Measurements from ENCODE around the gene C1R. TPM values are rescaled to one million over a fixed set of nuclear protein-coding genes. Genes with fewer than 3 reads are reported as not detected.
"Not testable (repeated sequence)": the region's sequence is repeated elsewhere in the genome, so short reads cannot be mapped to it uniquely, and the experiment has no call there.

C1R gene
- total and polyA plus RNA-seq, 5 donors = 201 to 447 (median 340) TPM

- Histone ChIP-seq H3K27me3 (ENCODE audit: control insufficient read depth, insufficient read depth) (no peaks in the 10 kb centered on the region), H3K4me3 (ENCODE audit: low read length) (no peak overlapping the region), H3K27ac (ENCODE audit: low read length) (no peak overlapping the region), H3K9me3 (ENCODE audit: control insufficient read depth, low read length) (no peaks in the 10 kb centered on the region), H3K4me1 (ENCODE audit: control insufficient read depth, insufficient read depth, low read length) (no peaks in the 10 kb centered on the region)
- DNase-seq (no peak), ATAC-seq (no peak)
- 92% methylated on average over 9 of the region's 9 CpGs for WGBS
- intact Hi-C loops (cut with DNase I) = no loop called here
These were observed 33.3 kb downstream of the C1R start for GRCh38 chr12:7058850-7059395.

- no peaks in the 10 kb centered on the region for H3K9me3 ChIP-seq (ENCODE audit: control insufficient read depth, low read length)
- H3K27ac ChIP-seq (ENCODE audit: low read length) = no peak overlapping the region
- DNase-seq (no peak), ATAC-seq (no peak)
- no peaks in the 10 kb centered on the region for H3K27me3 ChIP-seq (ENCODE audit: control insufficient read depth, insufficient read depth)
- 74% methylated on average over 3 of the region's 3 CpGs for WGBS
- H3K4me3 ChIP-seq (ENCODE audit: low read length) = no peak overlapping the region
- H3K4me1 ChIP-seq (ENCODE audit: control insufficient read depth, insufficient read depth, low read length) = no peaks in the 10 kb centered on the region
- intact Hi-C loops (cut with DNase I) = no loop called here
These were observed 33.9 kb downstream of the C1R start for GRCh38 chr12:7058163-7058845.

GRCh38 chr12:7055736-7056135 lies 36.5 kb downstream of the C1R start:
- H3K4me1 ChIP-seq (ENCODE audit: control insufficient read depth, insufficient read depth, low read length); H3K9me3 ChIP-seq (ENCODE audit: control insufficient read depth, low read length); intact Hi-C loops (cut with DNase I); H3K27ac ChIP-seq (ENCODE audit: low read length); H3K4me3 ChIP-seq (ENCODE audit: low read length); ATAC-seq; H3K27me3 ChIP-seq (ENCODE audit: control insufficient read depth, insufficient read depth); DNase-seq: not testable (repeated sequence)
- WGBS = 92% methylated on average over 2 of the region's 2 CpGs

GRCh38 chr12:7054925-7055324 lies 37.3 kb downstream of the C1R start:
- no peaks in the 10 kb centered on the region for H3K27me3 ChIP-seq (ENCODE audit: control insufficient read depth, insufficient read depth)
- no peak for DNase-seq
- no peak for ATAC-seq
- no peak overlapping the region for H3K4me3 ChIP-seq (ENCODE audit: low read length)
- intact Hi-C loops (cut with DNase I) = no loop called here
- 94% methylated on average over 4 of the region's 4 CpGs for WGBS
- H3K4me1 ChIP-seq (ENCODE audit: control insufficient read depth, insufficient read depth, low read length) = no peaks in the 10 kb centered on the region
- H3K9me3 ChIP-seq (ENCODE audit: control insufficient read depth, low read length) = no peaks in the 10 kb centered on the region
- no peak overlapping the region for H3K27ac ChIP-seq (ENCODE audit: low read length)

- H3K27ac ChIP-seq (ENCODE audit: low read length); H3K4me1 ChIP-seq (ENCODE audit: control insufficient read depth, insufficient read depth, low read length); ATAC-seq; intact Hi-C loops (cut with DNase I); DNase-seq; H3K9me3 ChIP-seq (ENCODE audit: control insufficient read depth, low read length); H3K27me3 ChIP-seq (ENCODE audit: control insufficient read depth, insufficient read depth); H3K4me3 ChIP-seq (ENCODE audit: low read length): not testable (repeated sequence)
- WGBS = 89% methylated on average over 3 of the region's 3 CpGs
These were observed 42.3 kb downstream of the C1R start for GRCh38 chr12:7049973-7050372.

- H3K27me3 ChIP-seq (ENCODE audit: control insufficient read depth, insufficient read depth); H3K4me1 ChIP-seq (ENCODE audit: control insufficient read depth, insufficient read depth, low read length); H3K4me3 ChIP-seq (ENCODE audit: low read length); H3K9me3 ChIP-seq (ENCODE audit: control insufficient read depth, low read length); ATAC-seq; H3K27ac ChIP-seq (ENCODE audit: low read length); intact Hi-C loops (cut with DNase I); DNase-seq: not testable (repeated sequence)
- WGBS = 85% methylated on average over 10 of the region's 10 CpGs
These were observed 42.7 kb downstream of the C1R start for GRCh38 chr12:7049445-7049951.

GRCh38 chr12:7047306-7047705 lies 44.9 kb downstream of the C1R start:
- intact Hi-C loops (cut with DNase I) = no loop called here
- WGBS = 53% methylated on average over 5 of the region's 5 CpGs
- DNase-seq = no peak
- Histone ChIP-seq H3K4me3 (ENCODE audit: low read length) (no peak overlapping the region), H3K27me3 (ENCODE audit: control insufficient read depth, insufficient read depth) (no peaks in the 10 kb centered on the region), H3K9me3 (ENCODE audit: control insufficient read depth, low read length) (no peaks in the 10 kb centered on the region), H3K27ac (ENCODE audit: low read length) (no peak overlapping the region), H3K4me1 (ENCODE audit: control insufficient read depth, insufficient read depth, low read length) (no peaks in the 10 kb centered on the region)
- peak in 1 of 2 donors; percentile 16 for ATAC-seq

GRCh38 chr12:7046383-7047105 lies 45.7 kb downstream of the C1R start:
- no peaks in the 10 kb centered on the region for H3K4me1 ChIP-seq (ENCODE audit: control insufficient read depth, insufficient read depth, low read length)
- no peaks in the 10 kb centered on the region for H3K9me3 ChIP-seq (ENCODE audit: control insufficient read depth, low read length)
- DNase-seq (no peak), ATAC-seq (peak in 1 of 2 donors; percentile 32)
- intact Hi-C loops (cut with DNase I) = no loop called here
- no peak overlapping the region for H3K27ac ChIP-seq (ENCODE audit: low read length)
- H3K27me3 ChIP-seq (ENCODE audit: control insufficient read depth, insufficient read depth) = no peaks in the 10 kb centered on the region
- 84% methylated on average over 5 of the region's 5 CpGs for WGBS
- H3K4me3 ChIP-seq (ENCODE audit: low read length) = no peak overlapping the region

- Histone ChIP-seq H3K4me3 (ENCODE audit: low read length) (no peak overlapping the region), H3K27ac (ENCODE audit: low read length) (no peak overlapping the region), H3K27me3 (ENCODE audit: control insufficient read depth, insufficient read depth) (no peaks in the 10 kb centered on the region), H3K9me3 (ENCODE audit: control insufficient read depth, low read length) (no peaks in the 10 kb centered on the region), H3K4me1 (ENCODE audit: control insufficient read depth, insufficient read depth, low read length) (no peaks in the 10 kb centered on the region)
- no peak for DNase-seq
- WGBS = 88% methylated on average over 9 of the region's 9 CpGs
- intact Hi-C loops (cut with DNase I) = no loop called here
- ATAC-seq = no peak
These were observed 46.3 kb downstream of the C1R start for GRCh38 chr12:7045913-7046312.

GRCh38 chr12:7042842-7043241 lies 49.4 kb downstream of the C1R start:
- no peaks in the 10 kb centered on the region for H3K4me1 ChIP-seq (ENCODE audit: control insufficient read depth, insufficient read depth, low read length)
- WGBS = 45% methylated on average over 6 of the region's 6 CpGs
- DNase-seq = no peak
- H3K27me3 ChIP-seq (ENCODE audit: control insufficient read depth, insufficient read depth) = no peaks in the 10 kb centered on the region
- peak; percentile 41 to 77 for ATAC-seq
- H3K4me3 ChIP-seq (ENCODE audit: low read length) = no peak overlapping the region
- no peak overlapping the region for H3K27ac ChIP-seq (ENCODE audit: low read length)
- intact Hi-C loops (cut with DNase I) = no loop called here
- no peaks in the 10 kb centered on the region for H3K9me3 ChIP-seq (ENCODE audit: control insufficient read depth, low read length)

- H3K27ac ChIP-seq (ENCODE audit: low read length) = no peak overlapping the region
- DNase-seq (no peak), ATAC-seq (no peak)
- intact Hi-C loops (cut with DNase I) = no loop called here
- no peaks in the 10 kb centered on the region for H3K27me3 ChIP-seq (ENCODE audit: control insufficient read depth, insufficient read depth)
- H3K4me1 ChIP-seq (ENCODE audit: control insufficient read depth, insufficient read depth, low read length) = no peaks in the 10 kb centered on the region
- no peaks in the 10 kb centered on the region for H3K9me3 ChIP-seq (ENCODE audit: control insufficient read depth, low read length)
- no peak overlapping the region for H3K4me3 ChIP-seq (ENCODE audit: low read length)
- WGBS = 81% methylated on average over 10 of the region's 10 CpGs
These were observed 52.8 kb downstream of the C1R start for GRCh38 chr12:7039403-7039802.
